ENCODE measurements around the gene MAPKAP1. TPM values are rescaled to one million over a fixed set of nuclear protein-coding genes. Genes with fewer than 3 reads are reported as not detected.

The MAPKAP1 gene
- polyA plus RNA-seq, 1 donor (not counting 4 experiments of a cell fraction or from before 2014, with no cell fraction given) = 129 TPM

GRCh38 chr9:125399666-125400065 is 307.3 kb downstream of the MAPKAP1 start:
- no peak overlapping the region for H3K27ac ChIP-seq (ENCODE audit: control insufficient read depth, insufficient read depth, low read length)
- no peak overlapping the region for H3K9ac ChIP-seq (ENCODE audit: control insufficient read depth, extremely low read depth, insufficient read depth, low read length)
- no peak for FAIRE-seq
- H3K4me3 ChIP-seq (ENCODE audit: control insufficient read depth in 2 of 3, extremely low read depth in 1 of 3, insufficient read depth in 2 of 3, low read depth in 1 of 3, low read length in 3 of 3) = no peak overlapping the region
- no peaks in the 10 kb centered on the region for H4K20me1 ChIP-seq (ENCODE audit: control insufficient read depth, extremely low read depth, insufficient read depth, low read length)
- DNase-seq (ENCODE audit: low read depth, low spot score) = no peak
- no peaks in the 10 kb centered on the region for H3K9me1 ChIP-seq (ENCODE audit: control insufficient read depth, extremely low read depth, insufficient read depth, low read length)
- dilution Hi-C loops (cut with MboI; ENCODE audit: extremely low pct_ligation_motif_present, low sequenced_read_pairs) = no loop called here
- H2AFZ ChIP-seq (ENCODE audit: control insufficient read depth, low read length) = no peak overlapping the region
- no peaks in the 10 kb centered on the region for H3K4me1 ChIP-seq (ENCODE audit: control insufficient read depth, extremely low read depth, insufficient read depth, low read length)
- H3K79me2 ChIP-seq (ENCODE audit: control insufficient read depth, insufficient read depth, low read length) = no peaks in the 10 kb centered on the region
- H3K27me3 ChIP-seq (ENCODE audit: control insufficient read depth, extremely low read depth, insufficient read depth, low read length) = no peaks in the 10 kb centered on the region
- H3K36me3 ChIP-seq (ENCODE audit: control insufficient read depth in 2 of 2, extremely low read depth in 1 of 2, insufficient read depth in 2 of 2, low read length in 2 of 2) = no peaks in the 10 kb centered on the region
- TF ChIP-seq EZH2 (IDR thresholded peaks at IDR 0.05; ENCODE audit: low read length) (no peak), CTCF (optimal IDR thresholded peaks at IDR 0.05 in 1 of 3, IDR thresholded peaks at IDR 0.05 in 1 of 3, conservative IDR thresholded peaks at IDR 0.05 in 1 of 3; ENCODE audit: extremely low read depth in 1 of 3, insufficient read depth in 2 of 3, low read length in 3 of 3) (no peak)
- no peaks in the 10 kb centered on the region for H3K9me3 ChIP-seq (ENCODE audit: control insufficient read depth, low read depth, low read length)
- no peak overlapping the region for H3K4me2 ChIP-seq (ENCODE audit: control insufficient read depth, extremely low read depth, insufficient read depth, low read depth, low read length)

- TF ChIP-seq EZH2 (IDR thresholded peaks at IDR 0.05; ENCODE audit: low read length) = no peak
- TF ChIP-seq CTCF (optimal IDR thresholded peaks at IDR 0.05 in 1 of 3, IDR thresholded peaks at IDR 0.05 in 1 of 3, conservative IDR thresholded peaks at IDR 0.05 in 1 of 3; ENCODE audit: extremely low read depth in 1 of 3, insufficient read depth in 2 of 3, low read length in 3 of 3) = no peak
- Histone ChIP-seq H3K9ac (ENCODE audit: control insufficient read depth, extremely low read depth, insufficient read depth, low read length) (no peak overlapping the region), H3K36me3 (ENCODE audit: control insufficient read depth in 2 of 2, extremely low read depth in 1 of 2, insufficient read depth in 2 of 2, low read length in 2 of 2) (no peaks in the 10 kb centered on the region), H4K20me1 (ENCODE audit: control insufficient read depth, extremely low read depth, insufficient read depth, low read length) (no peaks in the 10 kb centered on the region), H3K4me1 (ENCODE audit: control insufficient read depth, extremely low read depth, insufficient read depth, low read length) (no peaks in the 10 kb centered on the region), H3K9me1 (ENCODE audit: control insufficient read depth, extremely low read depth, insufficient read depth, low read length) (no peaks in the 10 kb centered on the region), H2AFZ (ENCODE audit: control insufficient read depth, low read length) (no peak overlapping the region), H3K4me2 (ENCODE audit: control insufficient read depth, extremely low read depth, insufficient read depth, low read depth, low read length) (no peak overlapping the region), H3K9me3 (ENCODE audit: control insufficient read depth, low read depth, low read length) (no peaks in the 10 kb centered on the region), H3K79me2 (ENCODE audit: control insufficient read depth, insufficient read depth, low read length) (no peaks in the 10 kb centered on the region), H3K27me3 (ENCODE audit: control insufficient read depth, extremely low read depth, insufficient read depth, low read length) (no peaks in the 10 kb centered on the region), H3K27ac (ENCODE audit: control insufficient read depth, insufficient read depth, low read length) (no peak overlapping the region), H3K4me3 (ENCODE audit: control insufficient read depth in 2 of 3, extremely low read depth in 1 of 3, insufficient read depth in 2 of 3, low read depth in 1 of 3, low read length in 3 of 3) (no peak overlapping the region)
- dilution Hi-C loops (cut with MboI; ENCODE audit: extremely low pct_ligation_motif_present, low sequenced_read_pairs) = no loop called here
- no peak for FAIRE-seq
- DNase-seq (ENCODE audit: low read depth, low spot score) = no peak
These were observed 307.8 kb downstream of the MAPKAP1 start for GRCh38 chr9:125399165-125399564.

Data from keratinocyte (primary cell).